ENCODE data around the gene FADS1.

The FADS1 gene

GRCh38 chr11:61860054-61860903 lies 43.5 kb upstream of the FADS1 start:
- TF ChIP-seq CTCF (IDR thresholded peaks at IDR 0.05; ENCODE audit: borderline replicate concordance, insufficient read depth, low read depth, low read length) = no peak
- no peak overlapping the region for H3K4me3 ChIP-seq (ENCODE audit: low read depth, low read length)

- no peak for TF ChIP-seq CTCF (IDR thresholded peaks at IDR 0.05; ENCODE audit: borderline replicate concordance, insufficient read depth, low read depth, low read length)
Observed at GRCh38 chr11:61855939-61856680, 39.3 kb upstream of the FADS1 start.

GRCh38 chr11:61854966-61855714 lies 38.3 kb upstream of the FADS1 start:
- no peak for TF ChIP-seq CTCF (IDR thresholded peaks at IDR 0.05; ENCODE audit: borderline replicate concordance, insufficient read depth, low read depth, low read length)
- no peak overlapping the region for H3K4me3 ChIP-seq (ENCODE audit: low read depth, low read length)

More at GRCh38 chr11:61855939-61856680, 39.3 kb upstream of the FADS1 start:
- H3K4me3 ChIP-seq (ENCODE audit: low read depth, low read length) = no peak overlapping the region

GRCh38 chr11:61854206-61854895 lies 37.5 kb upstream of the FADS1 start:
- H3K4me3 ChIP-seq (ENCODE audit: low read depth, low read length) = no peak overlapping the region
- no peak for TF ChIP-seq CTCF (IDR thresholded peaks at IDR 0.05; ENCODE audit: borderline replicate concordance, insufficient read depth, low read depth, low read length)

- H3K4me3 ChIP-seq (ENCODE audit: low read depth, low read length) = no peak overlapping the region
- TF ChIP-seq CTCF (IDR thresholded peaks at IDR 0.05; ENCODE audit: borderline replicate concordance, insufficient read depth, low read depth, low read length) = no peak
Observed at GRCh38 chr11:61853698-61854169, 36.9 kb upstream of the FADS1 start.

- TF ChIP-seq CTCF (IDR thresholded peaks at IDR 0.05; ENCODE audit: borderline replicate concordance, insufficient read depth, low read depth, low read length) = no peak
- no peak overlapping the region for H3K4me3 ChIP-seq (ENCODE audit: low read depth, low read length)
Observed at GRCh38 chr11:61851900-61852295, 35.1 kb upstream of the FADS1 start.
